Neutrophil (primary cell): ENCODE results near the gene PLBD1.

Experiments used
- H3K27ac ChIP-seq: fragments of 200-600 bp; sonication (generic); 2 replicates; pipeline ENCODE4 v1.5.1; 2016; ENCODE audit warnings: mild to moderate bottlenecking, moderate library complexity
- H3K27me3 ChIP-seq: fragments of 200-600 bp; sonication (generic); 2 replicates; pipeline ENCODE4 v1.6.0; 2016; ENCODE audit warnings: mild to moderate bottlenecking
- H3K36me3 ChIP-seq: fragments of 200-600 bp; sonication (generic); 2 replicates; pipeline ENCODE4 v1.5.1; 2017
- H3K4me1 ChIP-seq, 2 experiments: fragments of 200-600 bp in 1 of 2; sonication (generic) in 1 of 2; 1 replicate in 1 of 2; 2 replicates in 1 of 2; pipeline versions ENCODE4 v1.5.1 to v1.6.1; 2013 to 2016; ENCODE audit warnings: low read depth in 1 of 2, low read length in 1 of 2, mild to moderate bottlenecking in 1 of 2, moderate library complexity in 1 of 2; ENCODE audit not compliant: control insufficient read depth in 1 of 2, insufficient read depth in 1 of 2
- H3K4me3 ChIP-seq, 2 experiments: fragments of 200-600 bp in 1 of 2; sonication (generic) in 1 of 2; 1 replicate in 1 of 2; 2 replicates in 1 of 2; pipeline ENCODE4 v1.5.1; 2013 to 2016; ENCODE audit warnings: low read depth in 1 of 2, low read length in 1 of 2, mild to moderate bottlenecking in 1 of 2, moderate library complexity in 1 of 2
- H3K9me3 ChIP-seq: fragments of 200-600 bp; sonication (generic); 2 replicates; pipeline ENCODE4 v1.5.1; 2016
- TF ChIP-seq, protein P1 (sequence below): fragments of 200-600 bp; sonication (generic); IDR thresholded peaks from 2 replicates; pipeline ENCODE4 v1.5.1; 2016; ENCODE audit warnings: antibody characterized with exemption

PLBD1 gene

GRCh38 chr12:14495326-14495725, 72.4 kb downstream of the PLBD1 start:
- H3K27me3 ChIP-seq: no peaks in the 10 kb centered on the region
- peaks cover 94% of the 10 kb centered on the region for H3K36me3 ChIP-seq
- no peaks in the 10 kb centered on the region for H3K9me3 ChIP-seq
- no peaks in the 10 kb centered on the region for H3K4me1 ChIP-seq
- H3K4me3 ChIP-seq: no peak overlapping the region
- H3K27ac ChIP-seq: peak overlapping the region; percentile 0
- TF ChIP-seq, protein P1, sequence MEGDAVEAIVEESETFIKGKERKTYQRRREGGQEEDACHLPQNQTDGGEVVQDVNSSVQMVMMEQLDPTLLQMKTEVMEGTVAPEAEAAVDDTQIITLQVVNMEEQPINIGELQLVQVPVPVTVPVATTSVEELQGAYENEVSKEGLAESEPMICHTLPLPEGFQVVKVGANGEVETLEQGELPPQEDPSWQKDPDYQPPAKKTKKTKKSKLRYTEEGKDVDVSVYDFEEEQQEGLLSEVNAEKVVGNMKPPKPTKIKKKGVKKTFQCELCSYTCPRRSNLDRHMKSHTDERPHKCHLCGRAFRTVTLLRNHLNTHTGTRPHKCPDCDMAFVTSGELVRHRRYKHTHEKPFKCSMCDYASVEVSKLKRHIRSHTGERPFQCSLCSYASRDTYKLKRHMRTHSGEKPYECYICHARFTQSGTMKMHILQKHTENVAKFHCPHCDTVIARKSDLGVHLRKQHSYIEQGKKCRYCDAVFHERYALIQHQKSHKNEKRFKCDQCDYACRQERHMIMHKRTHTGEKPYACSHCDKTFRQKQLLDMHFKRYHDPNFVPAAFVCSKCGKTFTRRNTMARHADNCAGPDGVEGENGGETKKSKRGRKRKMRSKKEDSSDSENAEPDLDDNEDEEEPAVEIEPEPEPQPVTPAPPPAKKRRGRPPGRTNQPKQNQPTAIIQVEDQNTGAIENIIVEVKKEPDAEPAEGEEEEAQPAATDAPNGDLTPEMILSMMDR: no peak

DNA sequence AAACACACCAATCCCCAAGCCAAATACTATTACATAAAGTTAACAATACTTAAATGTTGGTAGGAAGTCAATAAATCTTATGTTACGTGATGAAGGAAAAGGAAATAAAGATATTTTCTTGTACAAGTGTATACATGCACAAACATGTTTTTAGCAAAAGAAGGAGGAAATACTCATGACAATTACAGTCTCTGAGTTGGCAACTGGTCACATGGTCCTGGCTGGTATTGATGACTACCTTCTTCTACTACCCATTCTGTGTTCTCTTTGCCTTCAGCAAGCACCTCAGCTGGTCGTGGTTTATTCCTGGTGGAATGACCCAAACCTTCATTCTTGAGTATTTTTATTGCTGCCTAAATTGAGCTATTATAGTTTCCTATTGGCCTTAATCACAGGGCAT, 84.8 kb downstream of the PLBD1 start:
- Histone ChIP-seq H3K9me3 (no peaks in the 10 kb centered on the region), H3K36me3 (peaks cover 95% of the 10 kb centered on the region), H3K4me3 (no peak overlapping the region), H3K27ac (no peak overlapping the region), H3K27me3 (no peaks in the 10 kb centered on the region), H3K4me1 (no peaks in the 10 kb centered on the region)
- TF ChIP-seq, protein P1: no peak

GRCh38 chr12:14482361-14482760, 85.3 kb downstream of the PLBD1 start:
- H3K9me3 ChIP-seq: no peaks in the 10 kb centered on the region
- H3K4me3 ChIP-seq: no peak overlapping the region
- TF ChIP-seq, protein P1: no peak
- no peaks in the 10 kb centered on the region for H3K27me3 ChIP-seq
- H3K36me3 ChIP-seq: peaks cover 95% of the 10 kb centered on the region
- peak overlapping the region; percentile 13 for H3K27ac ChIP-seq
- H3K4me1 ChIP-seq: no peaks in the 10 kb centered on the region

GRCh38 chr12:14481201-14481600, 86.5 kb downstream of the PLBD1 start:
- no peaks in the 10 kb centered on the region for H3K27me3 ChIP-seq
- TF ChIP-seq, protein P1: no peak
- H3K9me3 ChIP-seq: no peaks in the 10 kb centered on the region
- no peak overlapping the region for H3K27ac ChIP-seq
- H3K4me3 ChIP-seq: no peak overlapping the region
- no peaks in the 10 kb centered on the region for H3K4me1 ChIP-seq
- peaks cover 88% of the 10 kb centered on the region for H3K36me3 ChIP-seq

DNA sequence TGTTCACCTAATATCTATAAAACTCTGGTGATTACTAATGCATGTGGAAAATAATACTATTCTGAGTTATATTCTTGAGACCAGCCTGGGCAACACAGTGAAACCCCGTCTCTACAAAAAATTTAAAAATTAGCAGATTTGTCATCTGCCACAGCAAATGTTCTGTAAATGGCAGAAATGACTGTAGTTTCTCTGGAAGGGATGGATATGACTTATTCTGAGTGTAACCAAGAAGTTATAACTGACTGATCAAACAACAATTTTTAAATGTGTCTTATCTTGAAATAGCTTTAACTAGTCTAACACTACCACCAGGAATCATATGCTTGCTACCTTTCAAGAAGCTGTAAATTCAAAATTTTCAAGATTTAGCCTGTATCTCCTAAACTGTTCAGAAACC, 88.7 kb downstream of the PLBD1 start:
- TF ChIP-seq, protein P1: no peak
- Histone ChIP-seq H3K4me1 (no peaks in the 10 kb centered on the region), H3K27ac (no peak overlapping the region), H3K36me3 (peaks cover 71% of the 10 kb centered on the region), H3K4me3 (no peak overlapping the region), H3K9me3 (peaks cover 8% of the 10 kb centered on the region), H3K27me3 (no peaks in the 10 kb centered on the region)
